ENCODE results near the gene KMT2E.

DNA sequence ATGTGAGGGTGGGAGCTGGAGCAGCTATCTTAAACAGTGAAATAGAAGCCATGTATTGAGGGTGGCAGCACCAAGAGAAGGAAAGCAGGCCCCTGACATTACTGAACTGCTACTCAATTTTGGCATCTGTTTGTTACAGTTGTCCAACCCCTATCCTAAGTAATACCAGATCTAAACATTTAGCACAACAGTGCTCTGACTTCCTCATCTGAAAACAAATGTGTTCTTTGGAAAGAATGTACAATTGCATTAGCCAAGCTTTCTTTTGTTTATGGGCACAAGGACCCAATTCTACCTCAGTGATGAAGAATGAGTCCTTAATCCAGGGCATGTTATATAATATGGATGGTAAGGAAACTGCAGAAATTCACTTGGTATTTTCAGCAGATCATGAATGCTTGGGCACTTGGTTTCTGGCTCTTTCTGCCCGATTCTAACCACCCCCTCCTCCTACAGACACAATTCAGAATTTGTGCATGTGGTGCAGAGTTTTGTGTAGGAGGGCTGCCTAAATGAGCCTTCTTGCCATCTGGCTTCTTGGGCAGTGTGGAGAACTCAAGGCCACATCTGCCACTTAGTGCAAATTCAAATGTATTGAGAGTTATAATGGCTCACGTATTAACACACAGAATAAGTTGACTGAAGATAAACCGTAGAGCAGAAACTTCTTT, 36.9 kb upstream of the KMT2E start:
- no peak for TF ChIP-seq EZH2phosphoT487 (IDR thresholded peaks at IDR 0.05; ENCODE audit: borderline replicate concordance, low read length)
- TF ChIP-seq, protein P1, sequence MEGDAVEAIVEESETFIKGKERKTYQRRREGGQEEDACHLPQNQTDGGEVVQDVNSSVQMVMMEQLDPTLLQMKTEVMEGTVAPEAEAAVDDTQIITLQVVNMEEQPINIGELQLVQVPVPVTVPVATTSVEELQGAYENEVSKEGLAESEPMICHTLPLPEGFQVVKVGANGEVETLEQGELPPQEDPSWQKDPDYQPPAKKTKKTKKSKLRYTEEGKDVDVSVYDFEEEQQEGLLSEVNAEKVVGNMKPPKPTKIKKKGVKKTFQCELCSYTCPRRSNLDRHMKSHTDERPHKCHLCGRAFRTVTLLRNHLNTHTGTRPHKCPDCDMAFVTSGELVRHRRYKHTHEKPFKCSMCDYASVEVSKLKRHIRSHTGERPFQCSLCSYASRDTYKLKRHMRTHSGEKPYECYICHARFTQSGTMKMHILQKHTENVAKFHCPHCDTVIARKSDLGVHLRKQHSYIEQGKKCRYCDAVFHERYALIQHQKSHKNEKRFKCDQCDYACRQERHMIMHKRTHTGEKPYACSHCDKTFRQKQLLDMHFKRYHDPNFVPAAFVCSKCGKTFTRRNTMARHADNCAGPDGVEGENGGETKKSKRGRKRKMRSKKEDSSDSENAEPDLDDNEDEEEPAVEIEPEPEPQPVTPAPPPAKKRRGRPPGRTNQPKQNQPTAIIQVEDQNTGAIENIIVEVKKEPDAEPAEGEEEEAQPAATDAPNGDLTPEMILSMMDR (IDR thresholded peaks at IDR 0.05; ENCODE audit: low read depth, low read length, poor library complexity, severe bottlenecking): no peak

All from DOHH2 (cell line).